Measurements from ENCODE around the gene COL17A1. TPM values are rescaled to one million over a fixed set of nuclear protein-coding genes. Genes with fewer than 3 reads are reported as not detected.

The COL17A1 gene
- total and polyA plus RNA-seq, 8 donors = 0.18 to 1.5 (median 0.70) TPM; not detected in 4

GRCh38 chr10:103998805-103999204, 86.9 kb downstream of the COL17A1 start:
- 93 to 95% methylated on average over 2 of the region's 2 CpGs for WGBS, 2 donors
- Histone ChIP-seq H3K9me3 (no peaks in the 10 kb centered on the region), H3K27me3 (no peaks in the 10 kb centered on the region), H3K4me1 (no peaks in the 10 kb centered on the region), H3K4me3 (no peak overlapping the region), H3K27ac (no peak overlapping the region), H3K36me3 (peaks cover 0 to 43% (median 13%) of the 10 kb centered on the region in 3 donors)
- DNase-seq (no peak), FAIRE-seq (no peak), ATAC-seq (no peak)
- intact Hi-C loops (cut with DNase I) = no loop called here
- no peak for TF ChIP-seq CTCF (IDR thresholded peaks at IDR 0.05)

- Histone ChIP-seq H3K4me1 (peaks cover 0 to 9% (median 0%) of the 10 kb centered on the region in 3 donors), H3K36me3 (peaks cover 0 to 18% (median 0%) of the 10 kb centered on the region in 3 donors), H3K27me3 (no peaks in the 10 kb centered on the region), H3K9me3 (no peaks in the 10 kb centered on the region), H3K27ac (no peak overlapping the region), H3K4me3 (no peak overlapping the region)
- ATAC-seq (no peak), DNase-seq (no peak), FAIRE-seq (no peak)
- 91 to 93% methylated on average over 1 of the region's 1 CpG for WGBS, 2 donors
- no peak for TF ChIP-seq CTCF (IDR thresholded peaks at IDR 0.05)
- intact Hi-C loops (cut with DNase I) = no loop called here
Observed at GRCh38 chr10:103995134-103995533, 90.5 kb downstream of the COL17A1 start.

DNA sequence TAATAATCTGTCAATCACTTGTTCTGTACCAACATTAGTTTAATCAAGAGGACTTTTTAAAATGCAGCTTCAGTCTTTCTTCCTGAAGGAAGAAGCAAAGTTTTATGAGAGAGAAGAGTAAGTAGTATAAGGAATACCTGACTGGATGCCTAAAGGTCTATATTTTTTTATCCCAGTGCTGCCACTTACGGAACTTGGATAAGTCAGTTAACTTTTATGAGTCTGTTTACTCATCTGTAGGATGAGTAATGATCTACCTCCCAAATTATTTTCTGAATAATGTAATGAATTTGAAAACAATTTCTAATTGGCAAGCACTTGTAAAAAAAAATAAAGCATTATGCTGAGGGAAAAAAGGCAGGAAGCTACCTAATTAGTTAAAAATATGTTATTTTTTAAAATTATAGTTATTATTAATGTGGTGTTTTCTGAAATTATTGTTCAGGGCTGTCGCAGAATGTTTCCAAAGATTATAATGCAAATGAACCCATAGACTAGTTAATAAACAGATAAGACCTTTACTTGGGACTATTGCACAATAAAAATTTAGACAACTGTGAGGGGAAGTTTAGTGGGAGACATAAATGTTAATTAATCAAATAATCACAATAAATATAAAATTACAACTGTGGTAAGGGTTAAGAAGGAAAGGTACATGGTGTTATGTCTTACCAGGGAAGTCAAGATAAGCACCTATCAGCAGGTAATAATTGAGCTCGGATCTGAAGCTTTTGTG, 94.1 kb downstream of the COL17A1 start:
- Histone ChIP-seq H3K4me3 (no peak overlapping the region), H3K4me1 (peaks cover 0 to 9% (median 0%) of the 10 kb centered on the region in 3 donors), H3K27ac (no peak overlapping the region), H3K9me3 (no peaks in the 10 kb centered on the region), H3K27me3 (no peaks in the 10 kb centered on the region), H3K36me3 (peaks cover 0 to 6% (median 0%) of the 10 kb centered on the region in 3 donors)
- no peak for TF ChIP-seq CTCF (IDR thresholded peaks at IDR 0.05)
- DNase-seq = no peak
- intact Hi-C loops (cut with DNase I) = no loop called here
- FAIRE-seq = no peak
- WGBS, 2 donors = 50 to 52% methylated on average over 3 of the region's 3 CpGs
- ATAC-seq = no peak

DNA sequence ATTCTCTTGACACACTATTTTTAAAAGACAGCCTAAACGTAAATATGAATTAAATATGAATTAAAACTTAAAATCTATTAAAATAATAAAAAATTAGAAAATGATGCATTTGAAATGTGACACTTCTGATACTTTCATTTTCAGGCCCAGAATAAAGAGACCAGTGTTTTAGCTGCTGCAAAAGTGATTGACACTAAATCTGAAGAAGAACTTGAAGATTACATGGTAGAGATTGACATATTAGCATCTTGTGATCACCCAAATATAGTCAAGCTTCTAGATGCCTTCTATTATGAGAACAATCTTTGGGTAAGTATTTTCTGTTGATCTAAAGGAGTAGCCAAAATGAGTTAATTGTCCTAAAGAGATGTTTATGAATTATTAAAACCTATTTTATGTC, 95.1 kb downstream of the COL17A1 start:
- no peak for FAIRE-seq
- no peak for TF ChIP-seq CTCF (IDR thresholded peaks at IDR 0.05)
- no peak for ATAC-seq
- Histone ChIP-seq H3K27ac (no peak overlapping the region), H3K4me1 (peaks cover 0 to 9% (median 0%) of the 10 kb centered on the region in 3 donors), H3K4me3 (no peak overlapping the region), H3K36me3 (peaks cover 0 to 6% (median 0%) of the 10 kb centered on the region in 3 donors), H3K9me3 (no peaks in the 10 kb centered on the region), H3K27me3 (no peaks in the 10 kb centered on the region)
- 50 to 58% methylated on average over 1 of the region's 1 CpG for WGBS, 2 donors
- DNase-seq = no peak
- intact Hi-C loops (cut with DNase I) = no loop called here

DNA sequence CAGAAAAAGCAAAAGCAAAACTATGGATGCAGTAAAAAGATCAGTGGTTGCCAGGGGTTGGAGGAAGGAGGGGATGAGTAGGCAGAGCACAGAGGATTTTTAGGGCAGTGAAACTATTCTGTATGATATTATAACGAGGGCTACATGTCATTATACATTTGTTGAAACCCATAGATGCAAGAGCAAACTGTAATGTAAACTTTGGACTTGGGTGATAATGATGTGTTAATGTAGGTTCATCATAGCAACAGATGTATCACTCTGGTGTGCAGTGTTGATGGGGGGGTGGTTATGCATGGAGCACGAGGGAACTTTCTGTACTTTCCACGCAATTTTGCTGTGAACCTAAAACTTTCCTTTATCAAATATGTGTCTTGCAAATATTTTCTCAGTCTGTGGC, 95.6 kb downstream of the COL17A1 start:
- ATAC-seq = no peak
- H3K27ac ChIP-seq = no peak overlapping the region
- WGBS, 2 donors = 56 to 65% methylated on average over 3 of the region's 3 CpGs
- intact Hi-C loops (cut with DNase I) = no loop called here
- H3K4me1 ChIP-seq = peaks cover 0 to 9% (median 0%) of the 10 kb centered on the region in 3 donors
- no peaks in the 10 kb centered on the region for H3K9me3 ChIP-seq
- H3K27me3 ChIP-seq = no peaks in the 10 kb centered on the region
- TF ChIP-seq CTCF (IDR thresholded peaks at IDR 0.05) = no peak
- DNase-seq = no peak
- no peak for FAIRE-seq
- no peak overlapping the region for H3K4me3 ChIP-seq
- H3K36me3 ChIP-seq = peaks cover 0 to 6% (median 0%) of the 10 kb centered on the region in 3 donors

All from pancreas (tissue), 10 donors.